GM19351 (cell line): ENCODE measurements around the gene MRPL9.
"Not testable (repeated sequence)": the region's sequence is repeated elsewhere in the genome, so short reads cannot be mapped to it uniquely, and the experiment has no call there.

Experiments
- ATAC-seq: cut with Tn5 transposase; IDR thresholded peaks from one replicate; pipeline ENCODE4 v1.9.1; 2021; ENCODE audit warnings: mild to moderate bottlenecking, moderate library complexity; ENCODE audit not compliant: unreplicated experiment

Gene MRPL9

DNA sequence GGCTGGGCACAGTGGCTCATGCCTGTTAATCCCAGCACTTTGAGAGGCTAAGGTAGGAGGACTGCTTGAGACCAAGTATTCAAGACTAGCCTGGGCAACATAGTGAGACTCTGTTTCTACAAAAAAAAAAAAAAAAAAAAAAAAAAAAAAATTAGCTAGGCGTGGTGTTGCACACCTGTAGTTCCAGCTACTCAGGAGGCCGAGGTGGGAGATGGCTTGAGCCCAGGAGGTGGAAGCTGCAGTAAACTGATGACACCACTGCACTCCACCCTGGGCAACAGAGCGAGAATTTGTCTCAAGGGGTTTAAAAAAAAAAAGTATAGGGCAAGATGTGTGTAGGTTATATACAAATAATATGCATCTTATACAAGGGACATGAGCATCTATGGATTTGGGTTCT is 24.4 kb upstream of the MRPL9 start:
- no peak for ATAC-seq

DNA sequence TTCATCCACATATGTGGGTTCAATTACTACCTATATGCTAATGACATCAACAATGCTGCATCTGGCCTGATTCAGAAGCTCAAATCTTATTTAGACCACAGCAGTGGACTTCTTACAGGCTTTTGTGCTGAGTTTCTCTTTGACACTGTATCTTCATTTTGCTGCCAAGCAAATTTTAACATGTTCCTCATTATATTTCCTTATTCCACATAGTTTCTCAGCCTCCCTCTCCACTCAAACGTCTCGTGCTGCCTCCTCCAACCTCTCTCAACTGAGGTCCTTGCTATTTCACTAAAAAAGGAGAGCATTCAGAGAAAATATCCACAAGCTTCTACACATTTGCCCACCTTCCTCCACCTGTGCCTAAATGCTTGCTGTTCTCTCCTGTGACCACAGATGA is 20.5 kb upstream of the MRPL9 start:
- no peak for ATAC-seq

DNA sequence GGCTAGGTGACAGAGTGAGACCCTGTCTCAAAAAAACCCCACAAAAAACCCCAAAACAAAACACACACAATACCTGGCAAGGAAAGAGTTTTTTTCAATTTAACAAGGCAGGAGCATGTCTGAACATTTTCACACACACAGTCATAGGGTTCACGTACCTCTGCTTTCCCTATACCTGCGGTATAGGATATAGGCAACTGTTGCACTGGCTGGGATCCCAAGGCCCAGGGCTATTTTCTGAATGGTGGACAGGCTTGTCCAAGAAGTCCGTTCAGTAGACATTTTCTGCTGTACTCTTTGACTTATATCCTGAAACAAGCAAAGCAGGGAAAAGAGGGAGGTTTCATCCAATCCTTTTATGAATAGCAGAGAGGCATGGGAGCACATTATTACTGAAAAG is 19.4 kb upstream of the MRPL9 start:
- ATAC-seq: no peak

- not testable (repeated sequence) for ATAC-seq
Observed at GRCh38 chr1:151782026-151782425, 18.7 kb upstream of the MRPL9 start.

DNA sequence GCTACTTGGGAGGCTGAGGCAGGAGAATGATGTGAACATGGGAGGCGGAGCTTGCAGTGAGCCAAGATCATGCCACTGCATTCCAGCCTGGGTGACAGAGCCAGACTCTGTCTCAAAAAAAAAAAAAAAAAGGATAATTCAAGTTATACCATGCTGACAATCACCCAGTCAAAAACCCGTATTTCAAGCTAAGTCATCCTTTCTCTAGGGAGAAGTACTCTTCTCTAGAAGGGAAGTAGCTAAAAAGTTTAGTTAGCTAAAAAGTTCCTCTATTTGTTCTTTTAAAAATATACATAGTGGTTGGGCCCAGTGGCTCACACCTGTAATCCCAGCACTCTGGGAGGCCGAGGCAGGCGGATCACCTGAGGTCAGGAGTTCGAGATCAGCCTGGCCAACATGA is 17.4 kb upstream of the MRPL9 start:
- ATAC-seq: not testable (repeated sequence)

GRCh38 chr1:151779852-151780251 is 16.6 kb upstream of the MRPL9 start:
- no peak for ATAC-seq

- ATAC-seq: no peak
Observed at GRCh38 chr1:151777317-151777716, 14.0 kb upstream of the MRPL9 start.

DNA sequence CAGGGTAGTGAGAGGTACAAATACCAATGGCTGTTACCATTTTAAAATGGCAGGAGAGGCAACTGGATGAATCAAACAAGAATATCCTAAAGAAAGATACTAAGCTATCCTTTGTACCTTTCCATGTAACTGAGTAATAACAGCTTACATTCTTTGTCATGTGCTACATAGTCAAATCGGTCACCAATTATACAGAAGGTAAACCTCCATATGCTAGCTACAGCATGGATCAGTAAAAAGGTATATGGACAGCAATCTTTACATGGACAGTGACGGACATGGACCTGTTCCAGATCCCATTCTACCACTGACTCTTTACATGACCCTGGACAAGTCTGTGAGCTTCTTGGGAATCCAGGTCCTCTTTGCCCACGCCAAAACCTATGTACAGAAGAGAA is 13.4 kb upstream of the MRPL9 start:
- ATAC-seq: no peak

DNA sequence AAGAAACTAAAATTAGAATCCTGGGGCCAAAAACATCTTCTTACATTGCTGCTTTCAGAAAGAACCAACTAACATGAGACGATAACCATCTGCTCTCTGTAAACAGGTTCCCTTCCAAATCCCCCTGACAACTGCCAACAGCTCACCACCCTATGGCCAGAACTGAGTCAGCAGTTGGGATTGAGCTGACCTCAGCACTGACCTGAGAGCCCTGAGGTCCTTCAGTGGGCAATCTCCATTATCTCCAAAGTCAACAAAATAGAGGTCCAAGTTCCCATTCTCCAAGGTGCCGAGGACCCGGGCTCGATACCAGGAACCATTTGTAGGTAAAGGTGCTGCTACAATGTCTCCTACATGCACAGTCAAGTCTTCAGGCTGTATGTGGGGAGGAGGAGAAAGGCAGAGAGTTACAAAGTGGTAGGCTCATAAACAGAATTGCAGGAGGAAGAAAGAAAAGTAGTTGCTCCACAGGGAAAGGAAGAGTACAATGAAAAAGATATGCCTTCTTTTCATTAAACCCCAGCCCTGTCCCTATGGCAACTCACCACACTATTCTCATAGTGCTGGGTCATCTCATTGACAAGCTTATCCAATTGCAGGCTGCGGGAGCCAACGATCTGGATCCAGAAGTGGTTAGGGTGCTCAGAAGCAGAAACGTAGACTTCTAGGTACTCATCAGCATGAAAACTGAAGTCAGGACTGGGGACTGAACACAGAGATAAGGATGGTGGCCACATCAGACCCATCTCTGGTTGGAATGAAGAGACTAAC is 12.8 kb upstream of the MRPL9 start:
- no peak for ATAC-seq

DNA sequence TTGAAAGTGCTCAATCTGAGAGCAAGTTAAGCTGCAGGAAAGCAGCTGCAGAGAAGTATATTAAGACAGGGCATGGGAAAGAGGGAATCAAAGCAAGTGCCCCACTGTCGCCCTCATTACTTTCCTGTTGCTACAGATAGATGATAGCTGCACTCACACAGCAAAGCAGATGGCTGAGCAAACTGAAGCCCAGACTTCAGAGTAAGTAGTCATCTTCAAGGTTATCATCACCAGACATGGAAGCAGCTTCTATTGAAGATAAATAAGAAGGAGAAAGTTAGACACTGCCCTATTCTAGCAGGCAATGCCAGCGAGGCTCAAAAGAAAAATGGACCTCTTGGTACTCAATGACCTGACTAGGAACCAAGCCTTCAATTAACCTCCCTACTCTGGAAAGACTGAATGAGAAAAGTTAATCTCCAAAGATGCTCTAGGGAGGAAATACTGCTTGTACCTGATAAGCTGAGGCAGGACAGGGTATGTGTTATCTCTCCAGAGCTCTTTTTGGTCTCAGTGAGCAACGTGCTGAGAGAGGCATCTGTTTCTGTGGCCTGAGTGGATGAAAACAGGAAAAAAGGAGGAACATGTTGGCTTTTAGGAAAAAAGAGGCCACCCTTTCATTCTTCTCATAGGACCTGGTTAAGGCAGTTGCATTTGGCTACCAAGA is 11.1 kb upstream of the MRPL9 start:
- no peak for ATAC-seq

DNA sequence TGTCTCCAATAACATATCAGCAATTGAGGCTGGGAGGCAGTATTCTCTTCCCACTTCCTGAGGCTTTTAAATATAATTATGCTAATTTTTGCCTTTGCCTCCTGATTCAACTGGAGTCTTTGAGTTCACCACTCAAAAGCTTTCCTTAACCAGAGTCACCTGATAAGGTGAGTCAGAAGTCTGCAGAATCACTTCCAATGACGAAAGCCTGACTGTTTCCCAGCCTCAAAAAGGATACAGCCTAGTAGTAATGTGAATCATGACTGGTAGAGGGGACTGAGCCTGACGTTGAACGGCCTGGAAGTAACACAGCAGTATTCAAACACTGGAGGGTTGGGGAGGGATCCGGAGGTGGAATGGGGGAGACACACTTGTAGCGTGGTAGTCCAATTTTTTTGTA is 10.4 kb upstream of the MRPL9 start:
- no peak for ATAC-seq

DNA sequence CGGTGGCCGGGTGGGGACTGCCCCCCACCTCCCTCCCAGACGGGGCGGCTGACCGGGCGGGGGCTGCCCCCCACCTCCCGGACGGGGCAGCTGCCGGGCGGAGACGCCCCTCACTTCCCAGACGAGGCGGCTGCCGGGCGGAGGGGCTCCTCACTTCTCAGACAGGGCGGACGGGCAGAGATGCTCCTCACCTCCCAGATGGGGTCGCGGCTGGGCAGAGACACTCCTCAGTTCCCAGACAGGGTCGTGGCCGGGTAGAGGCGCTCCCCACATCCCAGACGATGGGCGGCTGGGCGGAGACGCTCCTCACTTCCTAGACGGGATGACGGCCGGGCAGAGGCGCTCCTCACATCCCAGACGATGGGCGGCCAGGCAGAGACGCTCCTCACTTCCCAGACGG is 6.0 kb upstream of the MRPL9 start:
- ATAC-seq: not testable (repeated sequence)

DNA sequence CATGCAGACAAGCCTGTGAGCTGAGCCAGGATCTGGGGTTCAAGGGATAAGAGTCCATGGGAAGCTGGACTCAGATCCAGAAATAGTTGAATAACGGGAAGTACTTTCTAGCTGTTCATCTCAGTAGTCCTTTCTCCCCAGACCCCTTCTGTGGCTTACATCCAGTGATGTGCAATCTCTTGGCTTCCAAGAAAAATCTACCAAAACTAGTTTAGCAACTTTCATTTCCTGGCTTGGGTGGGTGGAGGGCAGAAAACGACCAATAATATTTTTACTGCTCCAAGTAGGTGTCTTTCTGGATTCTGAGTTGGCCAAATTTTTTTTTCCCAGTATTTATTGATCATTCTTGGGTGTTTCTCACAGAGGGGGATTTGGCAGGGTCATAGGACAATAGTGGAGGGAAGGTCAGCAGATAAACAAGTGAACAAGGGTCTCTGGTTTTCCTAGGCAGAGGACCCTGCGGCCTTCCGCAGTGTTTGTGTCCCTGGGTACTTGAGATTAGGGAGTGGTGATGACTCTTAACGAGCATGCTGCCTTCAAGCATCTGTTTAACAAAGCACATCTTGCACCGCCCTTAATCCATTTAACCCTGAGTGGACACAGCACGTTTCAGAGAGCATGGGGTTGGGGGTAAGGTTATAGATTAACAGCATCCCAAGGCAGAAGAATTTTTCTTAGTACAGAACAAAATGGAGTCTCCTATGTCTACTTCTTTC is 5.2 kb upstream of the MRPL9 start:
- not testable (repeated sequence) for ATAC-seq

DNA sequence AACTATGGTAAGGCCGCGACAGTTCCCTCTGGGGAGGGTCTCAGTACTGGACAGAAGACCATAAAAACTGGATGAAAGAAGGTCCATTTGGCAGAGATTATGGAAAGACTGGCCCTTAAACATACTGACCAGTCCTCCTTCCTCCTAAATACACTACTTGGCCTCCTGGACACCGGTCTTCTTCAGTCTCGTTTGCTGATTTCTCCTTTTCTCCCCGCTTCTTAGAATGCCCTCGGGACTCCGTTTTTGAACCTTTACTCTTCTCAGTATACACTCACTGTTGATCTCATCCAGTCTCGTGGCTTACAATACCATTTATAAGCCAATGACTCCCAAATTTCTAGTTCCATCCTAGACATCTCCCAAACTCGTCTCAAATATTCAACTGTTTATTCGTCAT is 694 bp upstream of the MRPL9 start:
- ATAC-seq: no peak

GRCh38 chr1:151760597-151761385 is 2.5 kb downstream of the MRPL9 start:
- ATAC-seq: no peak

DNA sequence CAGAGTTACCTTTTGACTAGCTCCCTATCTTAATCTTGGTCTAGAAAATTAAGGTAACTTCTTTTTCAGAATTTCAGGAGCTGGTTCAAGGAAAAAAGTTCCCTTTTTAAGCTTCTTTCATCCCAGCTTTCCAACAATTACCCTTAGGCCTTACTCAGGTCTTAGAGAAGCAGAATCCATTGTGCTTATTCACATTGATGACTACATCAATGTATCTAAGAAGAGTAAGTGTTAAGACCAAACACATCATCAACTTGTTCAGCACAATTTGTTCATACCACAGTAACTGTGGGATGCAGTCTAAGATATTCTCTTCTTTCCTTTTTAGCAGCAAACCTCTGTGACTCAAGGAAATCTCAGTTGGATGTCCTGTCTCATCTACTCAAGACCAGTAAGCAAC is 4.1 kb downstream of the MRPL9 start:
- ATAC-seq: no peak

DNA sequence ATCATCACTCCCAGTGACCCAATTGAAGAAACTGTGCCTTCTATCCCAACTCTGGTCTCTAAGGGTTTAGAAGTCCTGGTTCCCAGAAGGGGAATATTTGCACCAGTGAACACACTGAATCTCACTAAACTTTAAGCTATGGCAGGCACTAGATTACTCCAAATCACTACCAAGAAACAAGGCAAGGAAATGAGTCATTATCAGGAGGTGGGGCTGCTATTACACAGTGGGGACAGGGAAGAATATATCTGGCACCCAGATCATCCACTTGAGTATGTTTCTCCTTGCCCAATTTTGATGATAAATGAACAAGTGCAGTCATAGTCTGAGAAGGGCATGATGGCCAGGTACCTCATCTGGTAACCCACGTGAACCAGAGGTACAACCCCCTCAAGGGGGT is 7.0 kb downstream of the MRPL9 start:
- no peak for ATAC-seq

DNA sequence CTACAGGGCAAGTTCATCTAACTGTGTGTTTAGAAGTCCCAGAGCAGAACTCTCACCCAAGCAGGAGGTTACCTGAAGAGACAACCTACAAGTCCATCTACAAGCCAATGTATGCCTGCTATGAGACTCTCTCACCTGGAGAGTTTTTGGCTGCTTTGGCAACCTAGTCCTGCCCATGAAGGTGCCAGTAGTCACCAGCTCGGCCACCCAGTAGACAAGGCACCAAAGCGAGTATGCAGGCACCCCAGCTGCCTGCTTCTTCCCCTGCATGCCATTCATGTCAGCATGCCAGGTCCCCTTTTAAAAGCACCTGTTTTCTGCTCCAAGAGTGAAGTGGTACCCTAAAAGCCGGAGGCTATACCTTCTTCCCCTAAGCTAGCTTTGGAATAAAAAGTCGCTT is 21.8 kb downstream of the MRPL9 start:
- no peak for ATAC-seq

- no peak for ATAC-seq
Observed at GRCh38 chr1:151739590-151740355, 23.5 kb downstream of the MRPL9 start.

DNA sequence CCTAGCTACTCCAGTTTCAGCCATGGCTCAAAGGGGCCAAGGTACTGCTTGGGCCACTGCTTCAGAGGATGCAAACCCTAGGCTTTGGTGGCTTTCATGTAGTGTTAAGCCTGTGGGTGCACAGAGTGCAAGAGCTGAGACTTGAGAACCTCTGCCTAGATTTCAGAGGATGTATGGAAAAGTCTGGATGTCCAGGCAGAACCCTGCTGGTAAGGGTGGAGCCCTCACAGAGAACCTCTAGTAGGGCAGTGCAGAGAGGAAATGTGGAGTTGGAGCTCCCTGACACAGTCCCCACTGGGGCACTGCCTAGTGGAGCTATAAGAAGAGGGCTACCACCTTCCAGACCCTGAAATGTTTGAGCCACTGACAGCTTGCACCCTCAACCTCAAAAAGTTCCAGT is 25.8 kb downstream of the MRPL9 start:
- no peak for ATAC-seq

DNA sequence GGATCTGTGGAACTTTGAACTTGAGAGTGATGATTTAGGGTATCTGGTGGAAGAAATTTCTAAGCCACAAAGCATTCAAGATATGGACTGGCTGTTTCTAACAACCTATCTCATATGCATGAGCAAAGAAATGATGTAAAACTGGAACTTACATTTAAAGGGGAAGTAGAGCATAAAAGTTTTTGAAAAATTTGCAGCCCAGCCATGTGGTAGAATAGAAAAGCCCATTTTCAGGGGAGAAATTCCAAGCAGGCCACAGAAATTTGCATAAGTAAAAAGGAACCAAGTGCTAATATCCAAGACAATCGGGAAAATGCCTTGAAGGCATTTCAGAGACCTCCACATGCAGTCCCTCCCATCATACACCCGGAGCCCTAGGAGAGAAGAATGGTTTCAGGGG is 26.3 kb downstream of the MRPL9 start:
- no peak for ATAC-seq
